GM19452 (cell line): ENCODE measurements around the gene UCK1.
"Not testable (repeated sequence)": the region's sequence is repeated elsewhere in the genome, so short reads cannot be mapped to it uniquely, and the experiment has no call there.

Experiments
- ATAC-seq: cut with Tn5 transposase; IDR thresholded peaks from one replicate; pipeline ENCODE4 v1.9.1; 2021; ENCODE audit not compliant: unreplicated experiment

Gene UCK1

DNA sequence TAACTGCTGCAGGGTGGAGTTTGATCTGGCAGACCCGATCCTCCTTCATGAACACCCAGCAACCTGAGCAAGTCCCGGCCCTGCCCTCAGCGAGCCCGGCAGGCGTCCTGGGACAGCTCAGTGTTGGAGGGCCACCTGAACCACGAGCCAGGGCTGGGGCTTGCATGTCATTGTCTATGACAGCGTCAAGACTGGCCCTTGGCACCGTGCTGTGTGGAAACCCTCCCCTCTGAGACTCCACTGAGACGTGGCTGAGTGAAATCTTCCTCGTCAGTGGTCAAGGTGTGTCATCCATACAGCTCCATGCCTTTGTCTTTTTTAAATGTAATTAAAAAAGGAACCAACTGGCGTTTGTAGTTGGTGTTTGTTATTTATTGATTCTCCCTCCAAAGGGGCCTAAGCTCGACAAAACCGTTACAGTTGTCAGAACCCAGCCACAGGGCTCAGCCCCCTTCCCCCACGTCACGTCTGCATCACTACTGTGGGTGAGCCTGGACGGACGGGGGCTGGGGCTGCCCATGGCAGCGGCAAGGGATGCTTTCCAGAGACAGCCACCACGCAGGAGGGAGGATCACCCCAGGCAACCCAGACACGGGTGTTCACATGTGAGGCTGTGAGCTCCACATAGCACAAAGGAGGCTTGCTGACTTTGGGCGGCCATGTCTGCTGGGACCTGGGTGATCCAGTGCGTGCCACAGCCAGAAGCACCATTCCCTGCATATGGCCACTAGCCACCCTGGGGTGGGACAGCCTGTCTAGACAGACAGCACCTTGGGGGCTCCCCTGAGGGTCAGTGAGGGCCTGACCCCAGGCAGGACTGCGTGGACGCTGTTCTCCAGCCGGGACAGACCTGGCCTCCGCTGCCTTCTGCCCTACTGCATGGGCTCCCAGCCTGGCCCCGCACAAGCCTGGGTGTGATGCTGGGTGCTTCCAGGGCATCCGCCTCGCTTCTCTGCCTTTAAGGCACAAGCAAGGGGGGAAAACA is 7.3 kb downstream of the UCK1 start:
- no peak for ATAC-seq

DNA sequence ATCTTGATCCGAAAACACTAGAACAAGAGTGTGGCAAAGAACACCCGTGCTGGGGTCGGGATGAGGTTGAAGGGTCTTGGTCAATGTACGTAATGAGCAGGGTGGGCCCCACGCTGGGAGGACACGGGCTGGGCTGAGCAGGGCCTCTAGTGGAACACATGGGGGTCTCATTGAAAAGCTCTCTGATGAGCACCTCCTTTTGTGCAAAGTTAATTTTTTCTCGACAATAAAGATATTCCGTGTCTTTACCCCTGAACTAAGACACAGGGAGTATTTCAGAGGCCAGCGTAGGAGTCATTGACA is 8.0 kb downstream of the UCK1 start:
- ATAC-seq = no peak

GRCh38 chr9:131522257-131523085 is 8.6 kb downstream of the UCK1 start:
- no peak for ATAC-seq

DNA sequence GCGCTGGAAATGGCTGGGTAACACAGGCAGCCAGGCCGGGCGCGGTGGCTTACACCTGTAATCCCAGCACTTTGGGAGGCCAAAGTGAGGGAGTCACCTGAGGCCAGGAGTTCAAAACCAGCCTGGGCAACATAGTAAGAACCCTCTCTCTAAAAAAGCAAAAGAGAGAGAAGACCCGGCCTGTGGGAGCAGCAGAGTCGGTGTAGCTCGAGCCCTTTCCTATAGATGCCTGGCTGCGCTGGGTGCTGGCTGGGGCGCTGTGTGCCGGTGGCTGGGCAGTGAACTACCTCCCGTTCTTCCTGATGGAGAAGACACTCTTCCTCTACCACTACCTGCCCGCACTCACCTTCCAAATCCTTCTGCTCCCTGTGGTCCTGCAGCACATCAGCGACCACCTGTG is 9.2 kb downstream of the UCK1 start:
- no peak for ATAC-seq

DNA sequence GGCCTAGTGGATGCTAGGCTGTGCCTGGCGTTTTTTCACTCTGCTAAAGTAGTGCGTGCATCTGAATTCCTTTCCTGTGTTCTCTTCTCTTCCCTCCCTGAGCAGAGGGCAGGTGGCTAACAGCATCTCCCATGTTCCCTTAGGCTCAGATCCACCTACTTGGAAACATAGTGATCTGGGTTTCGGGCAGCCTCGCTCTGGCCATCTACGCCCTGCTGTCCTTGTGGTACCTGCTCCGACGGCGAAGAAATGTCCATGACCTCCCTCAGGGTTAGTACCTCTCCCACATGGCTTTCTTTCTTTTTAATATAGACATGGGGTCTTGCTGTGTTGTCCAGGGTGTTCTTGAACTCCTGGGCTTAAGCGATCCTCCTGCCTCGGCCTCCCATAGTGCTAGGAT is 9.9 kb downstream of the UCK1 start:
- ATAC-seq = no peak

DNA sequence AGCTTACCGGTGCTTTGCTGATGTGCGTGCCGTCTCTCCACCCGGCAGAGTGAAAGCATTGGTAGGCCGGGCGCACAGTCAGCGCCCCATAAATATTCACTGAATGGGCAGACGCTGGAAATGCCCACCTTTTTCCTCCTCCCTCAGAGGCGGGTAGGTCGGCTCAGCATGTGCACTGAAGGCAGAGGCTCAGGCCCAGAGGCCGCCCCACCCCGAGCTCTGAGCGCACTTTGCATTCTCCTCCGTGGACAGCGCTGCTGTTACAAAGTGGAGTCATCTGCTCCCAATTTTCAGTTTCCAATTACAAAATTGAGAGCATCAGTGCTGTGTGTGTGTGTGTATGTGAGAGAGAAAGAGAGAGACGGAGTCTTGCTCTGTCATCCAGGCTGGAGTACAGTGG is 10.6 kb downstream of the UCK1 start:
- no peak for ATAC-seq

DNA sequence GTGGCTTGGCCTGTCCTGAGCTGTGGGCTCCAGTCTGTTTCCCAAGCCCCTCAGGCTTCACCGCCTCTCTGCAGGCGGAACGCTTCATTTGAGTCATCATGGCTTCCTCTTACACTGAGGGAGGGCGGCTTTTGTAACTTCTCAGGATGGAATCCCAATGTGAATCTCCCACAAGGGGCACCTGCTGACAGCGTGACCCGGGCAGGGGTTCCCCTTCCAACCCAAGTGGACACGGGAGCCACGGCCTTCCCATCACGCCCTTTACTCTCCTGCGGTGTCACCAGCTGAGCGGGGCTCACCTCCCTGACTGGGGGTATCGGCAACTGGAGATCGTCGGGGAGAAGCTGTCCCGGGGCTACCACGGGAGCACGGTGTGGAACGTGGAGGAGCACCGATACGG is 12.5 kb downstream of the UCK1 start:
- ATAC-seq = no peak

DNA sequence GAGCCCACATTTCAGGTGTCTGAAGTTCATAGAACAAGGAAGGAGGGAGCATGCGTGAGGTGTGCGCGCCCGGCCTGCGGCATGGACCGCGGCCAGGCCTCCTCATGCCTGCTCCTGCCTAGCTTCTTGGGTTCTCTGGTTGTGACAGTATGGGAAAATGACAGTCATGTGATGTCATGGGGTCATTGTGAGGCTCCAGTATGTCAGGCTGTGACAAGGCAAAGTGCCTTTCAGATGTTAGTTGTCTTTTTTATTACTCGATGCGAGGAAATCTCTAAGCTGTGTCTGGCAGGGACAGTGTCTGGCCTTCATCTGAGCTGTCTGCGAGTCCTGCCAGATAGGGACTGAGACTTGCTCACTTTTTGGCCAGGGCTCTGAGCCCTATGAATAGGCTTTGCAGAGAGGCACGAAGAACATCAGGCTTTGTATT is 13.3 kb downstream of the UCK1 start:
- no peak for ATAC-seq

- ATAC-seq = no peak
These were observed 14.1 kb downstream of the UCK1 start for GRCh38 chr9:131516930-131517329.

GRCh38 chr9:131516100-131516499 is 15.0 kb downstream of the UCK1 start:
- no peak for ATAC-seq

DNA sequence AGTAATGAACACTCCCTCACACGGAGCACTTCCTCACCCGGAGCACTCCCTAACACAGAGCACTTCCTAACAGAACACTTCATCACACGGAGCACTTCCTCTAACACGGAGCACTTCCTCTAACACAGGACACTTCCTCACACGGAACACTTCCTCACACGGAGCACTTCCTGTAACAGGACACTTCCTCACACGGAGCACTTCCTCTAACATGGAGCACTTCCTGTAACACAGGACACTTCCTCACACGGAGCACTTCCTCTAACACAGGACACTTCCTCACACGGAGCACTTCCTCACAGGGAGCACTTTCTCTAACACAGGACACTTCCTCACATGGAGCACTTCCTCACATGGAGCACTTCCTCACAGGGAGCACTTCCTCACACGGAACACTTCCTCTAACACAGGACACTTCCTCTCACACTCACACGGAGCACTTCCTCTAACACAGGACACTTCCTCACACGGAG is 15.5 kb downstream of the UCK1 start:
- not testable (repeated sequence) for ATAC-seq

DNA sequence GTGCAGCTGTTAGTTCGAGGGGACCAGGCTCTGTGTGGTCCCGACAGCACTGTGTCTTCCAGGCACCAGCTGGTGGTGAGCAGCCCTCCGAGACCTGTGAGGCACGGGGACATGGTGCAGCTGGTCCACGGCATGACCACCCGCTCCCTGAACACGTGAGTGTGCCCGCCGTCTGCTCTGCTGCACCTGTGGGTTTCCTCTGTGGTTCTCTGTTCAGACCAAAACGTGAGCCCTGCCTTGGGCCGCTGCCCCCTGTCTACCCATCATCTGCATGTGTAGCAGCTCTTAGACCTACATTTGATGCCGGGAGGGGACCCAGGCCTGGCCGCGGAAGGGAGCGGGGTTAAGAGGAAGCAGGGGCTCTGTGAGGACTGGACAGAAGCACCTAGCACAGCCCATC is 17.9 kb downstream of the UCK1 start:
- ATAC-seq = no peak

GRCh38 chr9:131511880-131512279 is 19.2 kb downstream of the UCK1 start:
- no peak for ATAC-seq

DNA sequence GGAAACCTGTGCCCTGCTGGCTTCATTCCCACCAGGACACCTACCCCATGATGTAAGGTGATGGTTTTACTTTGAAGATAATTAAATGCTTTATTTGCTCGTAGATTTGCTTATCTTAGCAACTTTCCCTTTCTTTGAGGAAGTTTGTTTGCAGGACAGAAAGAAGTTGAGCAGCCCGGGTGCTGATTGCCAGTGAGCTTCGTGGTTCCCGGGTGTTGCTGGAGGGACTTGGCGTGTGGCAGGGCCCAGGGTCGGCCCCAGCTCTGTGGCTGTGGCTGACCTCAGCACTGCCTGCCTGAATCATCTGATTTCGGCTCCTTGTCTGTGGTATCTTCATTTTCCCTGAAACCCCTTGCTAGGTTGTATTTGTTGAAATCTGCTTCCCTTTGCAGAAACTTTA is 19.6 kb downstream of the UCK1 start:
- ATAC-seq = no peak

DNA sequence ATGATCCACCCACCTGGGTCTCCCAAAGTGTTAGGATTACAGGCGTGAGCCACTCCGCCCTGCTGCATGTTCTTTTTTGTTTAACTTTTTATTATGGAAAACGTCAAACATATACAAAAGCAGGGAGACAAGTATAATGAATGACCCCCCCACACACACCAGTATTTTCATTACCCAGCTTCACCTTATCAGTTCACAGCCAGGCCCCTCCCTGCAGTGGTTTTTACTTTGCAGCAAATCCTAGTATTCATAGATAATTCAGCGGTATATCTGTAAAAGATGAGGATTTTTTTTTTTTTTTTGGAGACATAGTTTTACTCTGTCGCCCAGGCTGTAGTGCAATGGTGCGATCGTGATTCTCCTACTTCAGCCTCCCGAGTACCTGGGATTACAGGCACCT is 26.1 kb downstream of the UCK1 start:
- ATAC-seq = no peak

- ATAC-seq = peak; percentile 9
These were observed 27.2 kb downstream of the UCK1 start for GRCh38 chr9:131503626-131504465.

- ATAC-seq = peak; percentile 79
These were observed 28.1 kb downstream of the UCK1 start, which contains the start of gene POMT1 for GRCh38 chr9:131502781-131503625. Gene POMT1, plus strand, starts transcription at chr9:131502918. Its CDS starts 1,301 bp downstream, at chr9:131504219.

DNA sequence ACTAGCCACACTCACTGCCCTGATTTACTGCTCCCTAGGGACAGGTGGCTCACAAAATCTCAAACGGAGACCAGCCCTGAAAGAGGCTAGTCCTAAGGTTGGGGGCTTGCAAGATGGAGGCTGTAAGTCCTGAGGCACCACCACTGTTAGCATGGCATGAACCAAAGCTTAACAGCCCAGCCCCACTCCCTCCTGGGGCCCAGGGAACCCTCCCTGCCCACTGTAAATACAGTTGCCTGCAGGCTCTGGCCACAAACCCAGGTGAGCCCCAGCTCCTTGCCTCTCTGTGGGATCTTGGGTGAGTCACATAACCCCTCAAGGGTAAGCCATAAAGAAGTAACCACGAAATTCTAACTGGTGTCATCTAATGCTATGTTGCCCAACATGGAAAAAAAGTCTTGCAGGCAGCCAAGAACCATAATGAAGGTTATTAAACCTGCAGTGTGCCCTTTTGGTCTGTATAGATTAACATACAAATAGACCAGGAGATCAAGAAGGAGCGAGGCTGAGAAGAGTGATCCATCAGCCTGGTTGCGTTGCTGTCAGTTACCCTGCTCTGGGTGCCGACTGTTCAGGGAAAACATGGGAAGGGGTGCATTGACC is 30.0 kb downstream of the UCK1 start:
- no peak for ATAC-seq

DNA sequence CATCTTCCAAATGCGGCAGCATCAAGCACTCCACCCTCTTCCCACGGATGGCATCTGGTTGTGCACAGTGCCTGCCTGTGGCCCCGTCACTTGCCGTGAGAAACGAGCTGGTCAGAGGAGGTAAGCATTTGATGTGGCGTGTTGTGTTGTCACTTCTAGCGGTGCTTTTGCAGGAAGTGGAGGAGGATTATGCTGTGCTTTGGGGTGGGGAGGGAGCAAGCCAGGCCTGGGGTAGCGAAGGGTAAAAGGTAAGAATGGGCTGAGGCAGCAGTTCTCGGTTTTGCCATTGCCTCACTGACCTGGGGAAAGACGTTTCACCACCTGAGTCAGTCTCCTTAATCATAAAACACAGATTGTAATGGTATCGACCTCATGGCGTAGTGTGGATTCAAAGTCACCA is 30.7 kb downstream of the UCK1 start:
- ATAC-seq = no peak
